ENCODE results near the gene IQSEC1.

IQSEC1 gene

DNA sequence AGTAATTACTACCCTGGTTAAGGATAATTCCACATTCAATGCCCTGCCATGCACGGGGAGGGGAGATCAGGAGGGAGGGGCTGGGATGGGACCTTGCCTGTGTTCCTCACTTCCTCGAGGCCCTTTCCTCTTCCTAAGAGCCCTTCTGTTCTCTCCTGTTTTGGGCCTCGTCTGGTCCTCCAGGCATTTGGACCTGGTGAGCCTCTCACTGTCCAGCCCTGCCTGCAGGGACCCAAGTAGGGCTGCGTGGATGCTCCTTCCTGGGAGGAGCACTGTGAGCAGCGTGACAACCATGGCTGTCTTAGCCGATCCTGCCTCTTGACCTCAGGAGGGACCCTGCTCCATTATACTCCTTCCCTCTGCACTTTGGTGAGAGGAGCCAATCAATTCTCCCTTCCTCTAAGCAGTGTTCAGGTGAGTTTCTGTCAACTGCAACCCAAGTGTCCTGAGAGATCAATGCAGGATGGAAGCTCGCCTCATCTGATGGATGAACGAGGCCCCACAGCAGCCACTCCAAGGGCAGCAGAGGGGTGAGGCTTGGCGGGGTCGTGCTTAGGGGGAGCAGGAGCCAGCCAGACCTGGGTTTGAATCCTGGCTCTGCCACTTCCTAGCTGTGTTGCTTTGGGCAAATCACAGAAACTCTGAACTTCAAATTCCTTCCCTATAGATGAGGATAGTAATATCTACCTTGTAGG is 92.5 kb downstream of the IQSEC1 start:
- no peak for DNase-seq

- no peak for DNase-seq
Measured at GRCh38 chr3:12979947-12980487, 93.2 kb downstream of the IQSEC1 start.

- no peak for DNase-seq
Measured at GRCh38 chr3:12979151-12979946, 93.9 kb downstream of the IQSEC1 start.

- DNase-seq: no peak
Measured at GRCh38 chr3:12978682-12979081, 94.5 kb downstream of the IQSEC1 start.

DNA sequence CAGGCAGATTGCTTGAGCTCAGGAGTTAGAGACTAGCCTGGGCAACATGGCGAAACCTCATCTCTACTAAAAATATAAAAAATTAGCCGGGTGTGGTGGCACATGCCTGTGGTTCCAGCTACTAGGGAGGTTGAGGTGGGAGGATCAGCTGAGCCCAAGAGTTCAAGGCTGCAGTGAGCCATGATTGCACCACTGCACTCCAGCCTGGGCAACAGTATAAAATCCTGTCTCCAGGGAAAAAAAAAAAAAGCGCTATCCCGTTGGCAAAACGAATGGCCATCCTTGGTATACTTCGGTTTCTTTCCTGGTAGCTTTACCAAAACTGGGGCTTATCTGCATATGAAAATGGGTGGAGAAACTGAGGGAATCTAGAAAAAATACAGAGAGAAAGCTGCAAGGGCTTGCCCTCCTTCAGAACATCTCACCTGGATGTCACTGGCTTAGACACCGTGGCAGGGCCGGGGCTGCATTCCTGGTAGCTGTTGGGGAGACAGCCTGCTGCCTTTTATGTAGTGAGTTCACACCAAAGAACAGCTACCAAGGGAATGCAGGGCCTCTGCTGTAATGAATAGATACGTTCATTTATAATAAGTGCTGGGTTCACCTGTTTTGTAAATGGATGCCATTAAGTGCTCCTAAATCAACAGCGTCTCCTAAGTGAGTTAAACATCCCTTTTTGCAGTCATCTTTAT is 96.0 kb downstream of the IQSEC1 start:
- DNase-seq: no peak

DNA sequence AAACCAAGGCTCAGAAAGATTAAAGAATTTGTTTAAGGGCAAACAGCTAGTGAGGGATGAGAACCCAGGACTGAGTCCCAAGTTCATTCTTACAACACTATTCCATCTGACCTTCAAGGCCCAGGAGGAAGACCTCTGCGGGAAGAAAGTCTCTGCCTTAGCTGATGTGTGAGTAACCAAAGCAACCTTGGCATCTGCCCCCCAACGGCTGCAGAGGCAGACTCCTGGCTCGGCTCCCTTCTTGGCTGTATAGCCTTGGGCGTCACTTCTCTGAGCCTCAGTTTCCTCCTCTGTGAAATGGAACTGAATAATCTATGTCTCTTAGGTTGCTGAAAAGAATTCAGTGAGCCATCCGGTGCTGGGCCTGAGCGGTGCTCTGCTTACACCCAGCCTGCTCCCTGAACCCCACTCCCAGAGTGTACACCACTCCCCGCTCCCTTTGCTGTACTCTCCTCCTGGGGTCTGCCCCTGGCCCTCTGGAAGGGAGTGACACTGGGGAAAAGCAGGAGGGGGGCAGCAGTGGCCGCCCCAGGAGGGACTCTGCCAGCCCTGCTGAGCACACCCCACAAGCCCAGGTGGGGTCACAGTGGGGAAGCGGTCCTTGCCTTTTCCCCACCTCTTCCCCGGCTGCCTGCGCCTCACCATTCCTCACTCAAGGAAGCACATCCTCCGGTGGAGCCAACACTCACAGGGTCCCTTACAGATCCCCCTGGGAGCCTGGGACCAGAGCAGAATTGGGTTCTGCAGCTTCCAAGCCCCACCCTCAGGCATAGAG is 97.3 kb downstream of the IQSEC1 start:
- DNase-seq: no peak

GRCh38 chr3:12974819-12975218 is 98.4 kb downstream of the IQSEC1 start:
- no peak for DNase-seq

DNA sequence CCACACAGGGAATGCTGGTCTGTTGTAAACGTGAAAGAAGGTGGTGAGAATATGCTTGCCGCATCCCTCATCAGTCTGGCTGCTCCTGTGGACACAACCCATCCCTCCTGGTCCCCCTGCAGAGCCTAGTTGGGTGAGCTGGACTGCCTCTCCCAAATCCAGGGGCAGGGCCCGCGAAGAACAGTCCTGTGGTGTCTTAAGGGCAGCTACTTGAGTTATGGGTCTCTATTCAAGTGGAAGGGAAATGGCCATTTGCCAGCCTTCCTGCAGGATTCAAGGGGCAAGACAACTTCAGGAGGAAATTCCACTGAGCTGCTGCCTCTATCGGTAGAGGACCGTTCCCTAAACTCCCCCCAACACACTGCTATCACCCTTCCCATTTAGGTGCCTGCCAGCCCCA is 98.9 kb downstream of the IQSEC1 start:
- DNase-seq: no peak

GRCh38 chr3:12973827-12974226 is 99.4 kb downstream of the IQSEC1 start:
- DNase-seq: no peak

- no peak for DNase-seq
Measured at GRCh38 chr3:12972781-12973702, 100.2 kb downstream of the IQSEC1 start.

DNA sequence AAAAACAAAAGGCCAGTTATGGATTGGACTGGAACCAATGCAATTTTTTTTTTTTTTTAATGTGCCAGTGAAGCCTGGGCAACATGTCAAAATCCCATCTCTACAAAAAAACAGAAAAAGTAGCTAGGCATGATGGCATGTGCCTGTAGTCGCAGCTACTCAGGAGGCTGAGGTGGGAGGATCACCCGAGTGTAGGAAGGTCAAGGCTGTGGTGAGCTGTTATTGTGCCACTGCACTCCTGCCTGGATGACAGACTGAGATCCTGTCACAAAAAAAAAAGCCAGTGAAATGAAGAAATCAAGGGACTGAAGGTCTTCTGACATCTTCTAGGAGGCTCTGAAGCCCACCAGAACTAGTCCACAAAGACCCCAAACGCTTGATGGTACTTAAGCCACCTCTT is 101.2 kb downstream of the IQSEC1 start:
- no peak for DNase-seq

DNA sequence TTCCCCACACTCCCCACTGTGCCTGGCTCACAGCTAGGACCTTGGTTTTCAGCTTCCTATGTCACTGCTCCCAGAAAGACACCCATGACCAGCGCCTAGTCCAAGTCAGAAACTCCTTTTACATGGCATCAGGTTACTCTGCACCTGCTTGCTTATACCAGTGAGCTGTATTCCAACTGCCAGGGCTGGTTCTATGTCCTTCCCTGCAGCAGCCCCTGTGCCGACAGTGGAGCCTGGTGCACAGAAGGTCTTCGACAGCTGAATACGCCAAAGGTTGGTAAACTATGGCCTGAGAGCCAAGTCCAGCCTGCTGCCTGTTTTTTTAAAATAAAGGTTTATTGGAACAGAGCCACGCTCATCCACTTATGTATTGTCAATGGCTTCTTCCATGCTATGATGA is 102.5 kb downstream of the IQSEC1 start:
- no peak for DNase-seq

DNA sequence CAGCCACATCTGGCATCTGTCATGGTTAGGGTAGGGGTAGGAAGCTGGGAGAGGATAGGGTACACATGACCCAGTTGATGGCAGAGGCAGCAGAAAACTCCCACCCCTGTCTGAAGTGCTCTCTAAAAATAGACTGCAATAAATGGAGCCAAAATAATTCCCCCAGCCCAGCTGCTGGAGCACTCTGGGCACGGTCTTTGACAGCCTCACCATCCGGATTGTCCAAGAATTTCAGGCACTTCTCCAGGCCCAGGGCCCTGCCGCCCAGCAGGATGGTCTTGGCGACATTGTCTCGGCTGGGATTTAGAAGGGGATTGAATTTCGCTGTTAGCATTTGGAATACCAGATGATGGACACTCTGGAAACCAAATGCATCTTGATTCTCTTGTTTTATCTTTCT is 103.7 kb downstream of the IQSEC1 start:
- DNase-seq: no peak

- no peak for DNase-seq
Measured at GRCh38 chr3:12968541-12968940, 104.7 kb downstream of the IQSEC1 start.

- DNase-seq: peak; percentile 92
Measured at GRCh38 chr3:12967606-12968351, 105.5 kb downstream of the IQSEC1 start.

- no peak for DNase-seq
Measured at GRCh38 chr3:12966847-12967605, 106.2 kb downstream of the IQSEC1 start.

DNA sequence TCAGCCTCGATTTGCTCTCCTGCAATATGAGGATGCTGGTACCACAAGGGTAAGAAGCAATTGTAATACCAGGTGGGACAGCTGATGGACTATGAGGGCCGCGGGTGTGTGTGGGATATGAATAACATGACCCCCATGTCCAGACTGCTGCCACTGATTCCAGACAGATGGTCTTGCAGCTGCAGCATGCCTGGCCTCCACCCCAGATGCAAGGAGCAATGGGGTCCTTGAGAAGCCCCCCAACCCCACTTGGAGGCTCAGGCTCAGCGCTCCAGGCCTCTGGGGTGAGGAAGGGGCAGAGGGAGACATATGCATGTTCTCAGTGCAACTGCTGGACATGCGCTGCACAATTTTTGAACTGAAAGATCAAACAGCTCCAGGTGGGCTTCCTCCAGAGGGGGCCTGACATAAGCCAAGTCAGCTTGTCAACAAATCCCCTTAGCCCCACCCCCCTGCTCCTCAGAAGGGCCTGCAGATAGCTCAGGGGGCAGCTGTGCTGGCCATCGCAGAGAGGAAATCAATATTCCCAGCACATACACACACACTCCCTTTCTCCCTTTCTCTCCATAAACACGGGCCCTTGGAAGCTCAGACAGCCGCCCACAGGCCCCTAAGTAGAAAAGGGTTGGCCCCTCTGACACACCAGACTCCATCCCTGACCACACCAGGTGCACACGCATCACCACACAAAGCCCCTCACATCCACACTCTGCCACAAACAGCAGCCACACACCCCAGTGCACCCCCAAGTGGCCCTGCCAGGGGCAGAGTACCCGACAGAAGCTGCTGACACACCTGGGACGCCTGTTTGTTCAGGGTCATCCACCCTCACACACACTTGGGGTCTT is 107.0 kb downstream of the IQSEC1 start:
- no peak for DNase-seq

DNA sequence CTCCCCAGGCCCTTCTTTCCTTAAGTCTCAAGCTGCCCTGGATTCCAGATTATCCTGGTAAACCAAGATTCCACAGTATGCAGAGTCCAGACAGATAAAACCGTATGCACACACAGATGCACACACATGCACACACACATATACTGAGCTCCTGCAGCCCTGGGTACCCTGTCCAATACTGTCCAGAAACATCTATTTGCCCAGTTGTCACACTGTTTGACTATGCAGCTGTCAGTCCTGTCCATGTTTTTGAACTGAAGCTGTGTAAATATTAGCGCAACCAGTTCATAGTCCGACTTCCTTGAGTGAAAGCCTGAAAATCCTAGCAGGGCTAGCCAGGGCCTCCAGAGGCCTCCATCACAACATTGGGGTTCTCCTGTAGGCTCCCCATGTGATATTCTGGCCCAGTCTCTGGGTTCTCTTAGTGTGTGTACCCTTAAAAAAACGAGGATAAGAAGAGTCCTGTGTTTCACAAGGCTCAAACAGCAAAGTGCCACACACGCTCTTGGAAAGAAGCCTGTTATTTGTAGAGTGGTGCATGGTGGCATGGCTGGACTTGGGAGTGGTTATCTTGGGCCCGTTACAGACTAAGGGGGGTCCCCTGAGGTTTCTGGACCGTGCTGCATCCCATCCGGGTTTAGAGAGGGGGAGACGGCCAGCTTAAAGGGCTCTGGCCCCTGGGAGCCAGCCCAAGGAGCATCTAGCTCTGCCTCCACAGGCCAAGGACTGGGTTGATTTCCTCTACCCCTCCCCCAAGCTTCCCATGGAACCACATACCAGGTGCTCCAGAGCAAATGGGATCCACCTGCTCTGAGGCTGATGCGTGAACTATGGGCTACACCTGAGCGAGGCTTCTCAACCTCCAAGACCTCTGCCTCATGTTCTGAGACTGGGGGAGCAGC is 108.3 kb downstream of the IQSEC1 start:
- DNase-seq: no peak

All from activated CD4-positive, alpha-beta T cell treated with anti-CD3 and anti-CD28 coated beads, Interleukin-2, amount 50 U/mL, for 16 hours (primary cell).